Trophoblast cell (in vitro differentiated cells and primary cell): Measurements from ENCODE around the gene MMS22L.

Experiments used
- DNase-seq, 2 donors: peaks; one replicate each; pipeline ENCODE4 v3.0.0-alpha.2; 2016
- H2AFZ ChIP-seq: 2 replicates; pipeline ENCODE4 v1.6.1; 2013; ENCODE audit warnings: low read length, moderate library complexity, mild to moderate bottlenecking; ENCODE audit not compliant: insufficient read depth, poor library complexity
- H2AK5ac ChIP-seq: 2 replicates; pipeline ENCODE4 v1.6.1; 2013; ENCODE audit warnings: mild to moderate bottlenecking, low read length
- H2BK120ac ChIP-seq: 2 replicates; pipeline ENCODE4 v1.6.1; 2013; ENCODE audit warnings: low read length, mild to moderate bottlenecking, moderate library complexity; ENCODE audit not compliant: insufficient read depth, poor library complexity
- H2BK12ac ChIP-seq: 2 replicates; pipeline ENCODE4 v1.6.1; 2013; ENCODE audit warnings: mild to moderate bottlenecking, low read length, moderate library complexity
- H2BK5ac ChIP-seq: 2 replicates; pipeline ENCODE4 v1.6.1; 2013; ENCODE audit warnings: low read length, low read depth, moderate library complexity, mild to moderate bottlenecking; ENCODE audit not compliant: poor library complexity
- H3K14ac ChIP-seq: 2 replicates; pipeline ENCODE4 v1.6.1; 2013; ENCODE audit warnings: mild to moderate bottlenecking, low read length
- H3K18ac ChIP-seq: 2 replicates; pipeline ENCODE4 v1.6.1; 2013; ENCODE audit warnings: mild to moderate bottlenecking, low read length
- H3K23ac ChIP-seq: 2 replicates; pipeline ENCODE4 v1.6.1; 2013; ENCODE audit warnings: low read length
- H3K27ac ChIP-seq: 2 replicates; pipeline ENCODE4 v1.5.1; 2013; ENCODE audit warnings: low read depth, mild to moderate bottlenecking, inconsistent platforms, low read length, moderate library complexity
- H3K27me3 ChIP-seq: 2 replicates; pipeline ENCODE4 v1.6.1; 2013; ENCODE audit warnings: inconsistent platforms, mild to moderate bottlenecking, low read length, moderate library complexity; ENCODE audit not compliant: insufficient read depth
- H3K36me3 ChIP-seq, 2 experiments: 1 replicate in 1 of 2; 2 replicates in 1 of 2; pipeline ENCODE4 v1.6.1; 2013; ENCODE audit warnings: low read length in 2 of 2, mild to moderate bottlenecking in 2 of 2, moderate library complexity in 1 of 2; ENCODE audit not compliant: insufficient read depth in 2 of 2, control insufficient read depth in 1 of 2
- H3K4ac ChIP-seq: 2 replicates; pipeline ENCODE4 v1.6.1; 2013; ENCODE audit warnings: low read depth, mild to moderate bottlenecking, low read length, moderate library complexity
- H3K4me1 ChIP-seq, 2 experiments: 1 replicate in 1 of 2; 2 replicates in 1 of 2; pipeline ENCODE4 v1.6.1; 2013; ENCODE audit warnings: low read length in 2 of 2, mild to moderate bottlenecking in 2 of 2, moderate library complexity in 1 of 2; ENCODE audit not compliant: insufficient read depth in 2 of 2, control insufficient read depth in 1 of 2
- H3K4me2 ChIP-seq: 2 replicates; pipeline ENCODE4 v1.6.1; 2013; ENCODE audit warnings: inconsistent platforms, mild to moderate bottlenecking, low read length, moderate library complexity
- H3K4me3 ChIP-seq: 2 replicates; pipeline ENCODE4 v1.5.1; 2013; ENCODE audit warnings: mild to moderate bottlenecking, low read depth, low read length, inconsistent platforms
- H3K79me1 ChIP-seq: one replicate; pipeline ENCODE4 v1.6.1; 2013; ENCODE audit warnings: low read length
- H3K79me2 ChIP-seq: 2 replicates; pipeline ENCODE4 v1.6.1; 2013; ENCODE audit warnings: low read length, mild to moderate bottlenecking; ENCODE audit not compliant: control insufficient read depth, insufficient read depth, poor library complexity
- H3K9ac ChIP-seq: 2 replicates; pipeline ENCODE4 v1.6.1; 2013; ENCODE audit warnings: mild to moderate bottlenecking, low read length
- H3K9me3 ChIP-seq: 2 replicates; pipeline ENCODE4 v1.6.1; 2013; ENCODE audit warnings: low read depth, mild to moderate bottlenecking, control low read depth, inconsistent platforms, low read length; ENCODE audit not compliant: insufficient read depth
- H4K12ac ChIP-seq: 2 replicates; pipeline ENCODE4 v1.6.1; 2013; ENCODE audit warnings: low read depth, mild to moderate bottlenecking, low read length, moderate library complexity
- H4K8ac ChIP-seq: 2 replicates; pipeline ENCODE4 v1.6.1; 2013; ENCODE audit warnings: low read depth, mild to moderate bottlenecking, low read length, moderate library complexity
- H4K91ac ChIP-seq: one replicate; pipeline ENCODE4 v1.6.1; 2013; ENCODE audit warnings: low read depth, mild to moderate bottlenecking, low read length, moderate library complexity
- WGBS: extraction: QIAGEN DNeasy Blood & Tissue Kit; methylation state at CpG from one replicate; pipeline ENCODE4 v1.1.7; 2013; ENCODE audit warnings: missing lambda C conversion rate; ENCODE audit not compliant: insufficient read length, insufficient coverage; ENCODE audit errors: extremely low coverage; 5-methylcytosine and 5-hydroxymethylcytosine counted together

The MMS22L gene

DNA sequence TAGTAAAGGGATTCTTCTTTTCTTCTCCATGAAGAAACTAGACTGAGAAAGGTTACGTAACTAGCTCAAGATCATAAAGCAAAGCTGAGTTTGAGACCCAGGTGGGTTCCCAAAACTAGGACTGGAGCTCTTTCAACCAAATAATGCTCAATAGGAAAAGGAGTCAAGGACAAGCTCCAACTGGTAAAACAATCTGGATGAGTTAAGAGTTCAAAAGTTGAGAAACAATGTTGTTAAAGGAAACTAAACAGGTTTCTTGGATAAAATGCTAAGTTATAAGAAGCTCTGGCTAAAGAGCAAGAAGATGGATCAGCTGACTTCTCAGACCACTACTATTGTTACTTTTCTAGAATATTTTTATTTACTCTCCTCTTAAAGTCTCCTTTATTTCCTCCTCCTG is 137.3 kb downstream of the MMS22L start:
- Histone ChIP-seq H3K36me3 (peaks cover 0 to 2% of the 10 kb centered on the region in 2 experiments), H3K18ac (no peak overlapping the region), H3K27ac (no peak overlapping the region), H3K4ac (no peak overlapping the region), H3K79me1 (no peaks in the 10 kb centered on the region), H3K79me2 (no peaks in the 10 kb centered on the region), H3K23ac (no peak overlapping the region), H2AK5ac (no peak overlapping the region), H3K9ac (no peak overlapping the region), H3K9me3 (no peaks in the 10 kb centered on the region), H4K8ac (no peak overlapping the region), H2AFZ (no peak overlapping the region), H3K14ac (no peak overlapping the region), H3K27me3 (no peaks in the 10 kb centered on the region), H4K91ac (no peak overlapping the region), H2BK12ac (no peak overlapping the region), H2BK120ac (no peak overlapping the region), H3K4me3 (no peak overlapping the region), H4K12ac (no peak overlapping the region), H3K4me1 (no peaks in the 10 kb centered on the region), H3K4me2 (no peak overlapping the region), H2BK5ac (no peak overlapping the region)
- WGBS: no CpG with 5 or more reads among the region's 1 CpG
- no peak for DNase-seq

DNA sequence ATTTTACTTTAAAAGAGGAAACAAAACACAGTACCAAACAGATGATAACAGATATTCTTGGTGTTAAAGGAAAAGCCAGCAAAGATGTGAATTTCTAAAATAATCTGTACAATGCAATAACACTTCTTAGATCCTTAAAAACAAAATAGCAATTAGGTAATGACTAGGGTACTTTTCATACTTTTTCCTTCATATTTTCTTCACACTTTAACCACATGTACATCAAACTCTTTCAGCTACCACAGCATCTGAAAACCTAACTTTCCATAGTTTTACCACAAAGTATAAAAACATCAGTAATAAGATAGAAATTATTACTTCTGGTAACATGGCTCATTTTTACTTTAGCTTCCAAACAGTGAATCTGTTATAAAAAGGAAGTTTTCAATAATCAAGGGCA is 141.3 kb downstream of the MMS22L start:
- Histone ChIP-seq H2AK5ac (no peak overlapping the region), H3K4me3 (no peak overlapping the region), H3K79me2 (no peaks in the 10 kb centered on the region), H4K91ac (no peak overlapping the region), H2BK120ac (no peak overlapping the region), H2BK12ac (no peak overlapping the region), H3K14ac (no peak overlapping the region), H3K9ac (no peak overlapping the region), H3K36me3 (no peaks in the 10 kb centered on the region), H2BK5ac (no peak overlapping the region), H3K79me1 (no peaks in the 10 kb centered on the region), H3K4me1 (no peaks in the 10 kb centered on the region), H3K18ac (no peak overlapping the region), H3K27ac (no peak overlapping the region), H3K27me3 (no peaks in the 10 kb centered on the region), H2AFZ (no peak overlapping the region), H3K23ac (no peak overlapping the region), H3K4ac (no peak overlapping the region), H4K12ac (no peak overlapping the region), H4K8ac (no peak overlapping the region), H3K4me2 (no peak overlapping the region), H3K9me3 (no peaks in the 10 kb centered on the region)
- DNase-seq: no peak

DNA sequence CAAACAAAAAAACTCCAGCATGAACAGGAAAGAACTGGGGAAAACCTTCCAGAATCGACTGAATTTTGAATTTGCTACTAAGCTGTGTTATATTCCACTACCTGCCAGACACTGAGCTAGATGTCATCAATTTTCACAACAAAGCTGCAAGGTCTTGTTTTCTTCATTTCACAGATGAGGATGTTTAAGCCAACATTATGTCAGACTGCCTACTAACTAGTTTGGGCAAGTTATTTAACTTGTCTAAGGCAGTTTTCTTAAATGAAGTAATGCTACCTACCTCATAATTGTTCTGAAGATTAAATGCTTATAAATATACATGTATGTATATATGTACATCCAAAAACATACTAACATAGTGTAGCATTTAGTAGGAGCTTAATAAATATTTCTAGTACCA is 144.4 kb downstream of the MMS22L start:
- Histone ChIP-seq H3K4ac (no peak overlapping the region), H2AK5ac (no peak overlapping the region), H2BK120ac (no peak overlapping the region), H2AFZ (no peak overlapping the region), H3K9me3 (no peaks in the 10 kb centered on the region), H4K8ac (no peak overlapping the region), H4K12ac (no peak overlapping the region), H2BK5ac (no peak overlapping the region), H3K23ac (no peak overlapping the region), H3K79me2 (no peaks in the 10 kb centered on the region), H3K27me3 (no peaks in the 10 kb centered on the region), H3K14ac (no peak overlapping the region), H3K4me1 (no peaks in the 10 kb centered on the region), H3K27ac (no peak overlapping the region), H4K91ac (no peak overlapping the region), H3K18ac (no peak overlapping the region), H3K36me3 (no peaks in the 10 kb centered on the region), H3K9ac (no peak overlapping the region), H3K4me3 (no peak overlapping the region), H2BK12ac (no peak overlapping the region), H3K4me2 (no peak overlapping the region), H3K79me1 (no peaks in the 10 kb centered on the region)
- DNase-seq: no peak
- no CpG with 5 or more reads among the region's 1 CpG for WGBS

DNA sequence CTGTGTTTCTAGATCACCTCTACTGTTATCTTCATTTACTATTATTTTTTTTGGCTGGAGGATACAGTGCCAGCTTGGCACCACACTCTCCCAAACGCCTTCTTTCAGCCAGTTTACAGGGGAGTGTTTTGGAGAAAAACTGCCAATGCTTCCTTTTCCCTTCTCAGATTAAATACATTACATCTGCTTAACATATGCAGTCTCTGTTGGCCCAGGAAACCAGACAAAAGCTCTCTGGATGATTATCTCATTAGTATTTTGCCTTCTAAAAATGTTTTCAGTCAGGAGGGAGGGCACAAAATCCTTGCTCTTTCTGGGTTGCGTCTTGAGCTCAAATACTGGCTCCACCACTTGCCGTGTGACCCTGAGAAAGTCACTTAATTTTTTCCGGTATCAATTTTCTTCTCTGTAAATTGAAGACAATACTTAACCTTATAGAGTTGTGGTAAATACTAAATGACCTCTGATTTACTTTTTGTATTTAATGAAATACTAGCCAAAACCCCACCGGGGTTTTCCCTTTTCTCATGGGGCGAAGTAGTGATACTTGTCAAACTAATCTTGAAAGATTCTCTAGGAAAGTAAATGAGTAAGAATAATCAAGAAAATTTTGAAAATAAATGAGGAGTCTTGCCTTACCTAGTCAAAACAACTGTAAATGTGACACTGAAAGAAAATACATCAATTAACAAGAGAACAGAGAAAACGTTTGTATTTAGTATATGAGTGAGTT is 146.2 kb downstream of the MMS22L start:
- Histone ChIP-seq H3K27me3 (no peaks in the 10 kb centered on the region), H3K79me2 (no peaks in the 10 kb centered on the region), H4K91ac (no peak overlapping the region), H3K79me1 (no peaks in the 10 kb centered on the region), H3K36me3 (no peaks in the 10 kb centered on the region), H3K4me1 (no peaks in the 10 kb centered on the region), H3K4me2 (no peak overlapping the region), H3K4ac (no peak overlapping the region), H3K14ac (no peak overlapping the region), H3K9ac (no peak overlapping the region), H3K18ac (no peak overlapping the region), H2BK120ac (no peak overlapping the region), H2AK5ac (no peak overlapping the region), H2BK12ac (no peak overlapping the region), H2BK5ac (no peak overlapping the region), H3K23ac (no peak overlapping the region), H4K12ac (no peak overlapping the region), H3K27ac (no peak overlapping the region), H4K8ac (no peak overlapping the region), H2AFZ (no peak overlapping the region), H3K9me3 (no peaks in the 10 kb centered on the region), H3K4me3 (no peak overlapping the region)
- WGBS: 100% methylated on average over 1 of the region's 7 CpGs
- DNase-seq: no peak
